GM19324 (cell line): ENCODE results near the gene IDH2.
"Not testable (repeated sequence)": the region's sequence is repeated elsewhere in the genome, so short reads cannot be mapped to it uniquely, and the experiment has no call there.

ENCODE experiments used
- ATAC-seq: cut with Tn5 transposase; IDR thresholded peaks from one replicate; pipeline ENCODE4 v1.9.1; 2021; ENCODE audit warnings: mild to moderate bottlenecking, moderate library complexity; ENCODE audit not compliant: unreplicated experiment, low FRiP score

IDH2 gene

GRCh38 chr15:90119367-90119766 is 17.1 kb upstream of the IDH2 start:
- no peak for ATAC-seq

GRCh38 chr15:90115783-90116182 is 13.5 kb upstream of the IDH2 start:
- no peak for ATAC-seq

- no peak for ATAC-seq
Observed at GRCh38 chr15:90114451-90114901, 12.2 kb upstream of the IDH2 start.

- ATAC-seq: no peak
Observed at GRCh38 chr15:90113166-90113565, 10.9 kb upstream of the IDH2 start.

- ATAC-seq: not testable (repeated sequence)
Observed at GRCh38 chr15:90109163-90109751, 7.0 kb upstream of the IDH2 start.

- not testable (repeated sequence) for ATAC-seq
Observed at GRCh38 chr15:90108038-90108437, 5.8 kb upstream of the IDH2 start.

GRCh38 chr15:90106522-90107117 is 4.4 kb upstream of the IDH2 start:
- ATAC-seq: no peak

GRCh38 chr15:90105521-90105920 is 3.3 kb upstream of the IDH2 start:
- no peak for ATAC-seq

- ATAC-seq: no peak
Observed at GRCh38 chr15:90104551-90104950, 2.3 kb upstream of the IDH2 start.

GRCh38 chr15:90103701-90104329 is 1.5 kb upstream of the IDH2 start:
- no peak for ATAC-seq

- ATAC-seq: peak; percentile 6
Observed at GRCh38 chr15:90101130-90101968, 919 bp downstream of the IDH2 start.

- no peak for ATAC-seq
Observed at GRCh38 chr15:90099868-90100831, 2.1 kb downstream of the IDH2 start.

GRCh38 chr15:90099072-90099867 is 3.0 kb downstream of the IDH2 start:
- ATAC-seq: no peak

- peak; percentile 38 for ATAC-seq
Observed at GRCh38 chr15:90097475-90097874, 4.8 kb downstream of the IDH2 start.

- ATAC-seq: no peak
Observed at GRCh38 chr15:90095521-90095959, 6.7 kb downstream of the IDH2 start.

- no peak for ATAC-seq
Observed at GRCh38 chr15:90091156-90091931, 10.9 kb downstream of the IDH2 start.

GRCh38 chr15:90090226-90090848 is 11.9 kb downstream of the IDH2 start:
- ATAC-seq: no peak
